Breast epithelium (tissue), 3 donors: ENCODE results near the gene RELN.

Source experiments
- POLR2AphosphoS5 ChIP-seq, 3 donors: sonication (generic); formaldehyde crosslinking; IDR thresholded peaks; one replicate each; pipeline ENCODE4 v1.6.1; 2017; ENCODE audit warnings: antibody characterized with exemption in 3 of 3
- TF ChIP-seq, protein P1 (sequence below), 3 donors: fragments of 450-650 bp; IDR thresholded peaks; one replicate each; pipeline ENCODE4 v1.5.1; 2016 to 2017; ENCODE audit warnings: antibody characterized with exemption in 3 of 3, mild to moderate bottlenecking in 3 of 3, moderate library complexity in 3 of 3

DNA sequence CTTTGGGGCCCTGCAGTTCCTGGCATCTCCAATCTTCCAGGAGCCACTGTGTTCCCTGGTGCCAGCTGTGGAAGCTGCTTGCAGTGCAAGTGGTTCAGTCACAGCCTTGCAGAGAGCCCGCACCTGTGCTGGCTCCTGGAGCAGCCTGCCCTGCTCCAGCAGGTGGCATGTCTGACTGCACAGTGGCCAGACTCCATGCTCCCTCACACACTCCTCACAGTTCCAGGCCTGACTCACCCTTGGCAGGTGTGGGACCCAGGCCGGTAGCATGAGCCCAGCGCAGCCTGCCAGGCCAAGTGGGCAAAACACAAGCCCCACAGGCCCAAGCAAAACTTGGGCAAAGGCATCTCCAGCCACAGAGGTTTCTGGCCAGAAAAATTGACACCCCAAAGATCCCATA is 33.6 kb upstream of the RELN start:
- TF ChIP-seq, protein P1, sequence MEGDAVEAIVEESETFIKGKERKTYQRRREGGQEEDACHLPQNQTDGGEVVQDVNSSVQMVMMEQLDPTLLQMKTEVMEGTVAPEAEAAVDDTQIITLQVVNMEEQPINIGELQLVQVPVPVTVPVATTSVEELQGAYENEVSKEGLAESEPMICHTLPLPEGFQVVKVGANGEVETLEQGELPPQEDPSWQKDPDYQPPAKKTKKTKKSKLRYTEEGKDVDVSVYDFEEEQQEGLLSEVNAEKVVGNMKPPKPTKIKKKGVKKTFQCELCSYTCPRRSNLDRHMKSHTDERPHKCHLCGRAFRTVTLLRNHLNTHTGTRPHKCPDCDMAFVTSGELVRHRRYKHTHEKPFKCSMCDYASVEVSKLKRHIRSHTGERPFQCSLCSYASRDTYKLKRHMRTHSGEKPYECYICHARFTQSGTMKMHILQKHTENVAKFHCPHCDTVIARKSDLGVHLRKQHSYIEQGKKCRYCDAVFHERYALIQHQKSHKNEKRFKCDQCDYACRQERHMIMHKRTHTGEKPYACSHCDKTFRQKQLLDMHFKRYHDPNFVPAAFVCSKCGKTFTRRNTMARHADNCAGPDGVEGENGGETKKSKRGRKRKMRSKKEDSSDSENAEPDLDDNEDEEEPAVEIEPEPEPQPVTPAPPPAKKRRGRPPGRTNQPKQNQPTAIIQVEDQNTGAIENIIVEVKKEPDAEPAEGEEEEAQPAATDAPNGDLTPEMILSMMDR (IDR thresholded peaks at IDR 0.05): no peak
- no peak for TF ChIP-seq POLR2AphosphoS5 (IDR thresholded peaks at IDR 0.05)
